ENCODE measurements around the gene MAP3K15.
A peak's percentile ranks its signal among the peaks of the same experiment; 100 is the strongest.

MAP3K15 gene

DNA sequence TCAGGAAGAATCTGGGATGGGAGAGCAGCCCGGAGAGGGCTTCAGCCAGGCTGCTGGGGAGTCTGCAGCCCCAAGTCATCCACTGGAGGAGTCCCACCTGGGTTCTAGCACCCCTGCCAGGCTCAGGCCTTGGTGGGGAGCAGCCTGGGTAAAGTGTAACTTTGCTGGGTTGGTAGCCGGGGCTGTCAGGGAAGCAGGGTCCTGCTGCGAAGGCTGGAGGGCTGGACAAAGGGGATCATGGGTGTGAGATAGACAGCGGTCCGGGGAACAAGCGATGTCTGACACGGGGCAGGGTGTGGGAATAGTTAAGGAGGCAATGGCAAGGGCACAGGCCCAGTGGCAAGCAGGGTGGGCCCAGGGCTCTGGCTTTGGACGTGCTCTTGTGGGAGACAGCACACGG, 134.0 kb downstream of the MAP3K15 start:
- no peak for DNase-seq (ENCODE audit: extremely low spot score)
- POLR2A ChIA-PET, result no interaction called here
- CTCF ChIA-PET, result interaction anchor here (3.0 to 3.2 kb wide), 2 partner anchors 9 to 687 kb away, joined by 9 to 21 read pairs; no protein-coding TSS in a partner anchor
- TF ChIP-seq, protein P1, sequence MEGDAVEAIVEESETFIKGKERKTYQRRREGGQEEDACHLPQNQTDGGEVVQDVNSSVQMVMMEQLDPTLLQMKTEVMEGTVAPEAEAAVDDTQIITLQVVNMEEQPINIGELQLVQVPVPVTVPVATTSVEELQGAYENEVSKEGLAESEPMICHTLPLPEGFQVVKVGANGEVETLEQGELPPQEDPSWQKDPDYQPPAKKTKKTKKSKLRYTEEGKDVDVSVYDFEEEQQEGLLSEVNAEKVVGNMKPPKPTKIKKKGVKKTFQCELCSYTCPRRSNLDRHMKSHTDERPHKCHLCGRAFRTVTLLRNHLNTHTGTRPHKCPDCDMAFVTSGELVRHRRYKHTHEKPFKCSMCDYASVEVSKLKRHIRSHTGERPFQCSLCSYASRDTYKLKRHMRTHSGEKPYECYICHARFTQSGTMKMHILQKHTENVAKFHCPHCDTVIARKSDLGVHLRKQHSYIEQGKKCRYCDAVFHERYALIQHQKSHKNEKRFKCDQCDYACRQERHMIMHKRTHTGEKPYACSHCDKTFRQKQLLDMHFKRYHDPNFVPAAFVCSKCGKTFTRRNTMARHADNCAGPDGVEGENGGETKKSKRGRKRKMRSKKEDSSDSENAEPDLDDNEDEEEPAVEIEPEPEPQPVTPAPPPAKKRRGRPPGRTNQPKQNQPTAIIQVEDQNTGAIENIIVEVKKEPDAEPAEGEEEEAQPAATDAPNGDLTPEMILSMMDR (IDR thresholded peaks at IDR 0.05; ENCODE audit: control extremely low read depth, extremely low read depth, low read depth, missing control alignments), result no peak

DNA sequence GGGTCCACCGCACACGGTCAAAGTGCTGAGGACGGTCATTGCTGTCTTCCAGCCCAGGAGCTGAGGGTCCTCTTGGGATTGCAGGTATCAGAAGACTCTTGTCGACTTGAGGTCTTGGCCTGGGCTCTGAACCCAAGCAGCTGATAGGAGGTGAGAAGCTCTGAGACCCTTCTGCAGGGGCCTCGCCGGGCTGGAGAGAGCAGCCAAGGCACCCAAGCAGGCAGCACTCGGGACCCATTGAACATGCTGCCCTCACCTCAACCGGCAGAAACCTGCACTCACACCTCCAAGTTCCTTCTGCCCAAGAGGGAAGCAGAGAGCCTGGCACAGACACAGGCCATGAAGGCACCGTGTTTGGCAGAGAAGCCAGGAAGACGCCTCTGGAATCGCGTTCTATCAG, 137.5 kb downstream of the MAP3K15 start:
- POLR2A ChIA-PET, result no interaction called here
- TF ChIP-seq, protein P1 (IDR thresholded peaks at IDR 0.05; ENCODE audit: control extremely low read depth, extremely low read depth, low read depth, missing control alignments), result no peak
- CTCF ChIA-PET, result no interaction called here
- no peak for DNase-seq (ENCODE audit: extremely low spot score)

DNA sequence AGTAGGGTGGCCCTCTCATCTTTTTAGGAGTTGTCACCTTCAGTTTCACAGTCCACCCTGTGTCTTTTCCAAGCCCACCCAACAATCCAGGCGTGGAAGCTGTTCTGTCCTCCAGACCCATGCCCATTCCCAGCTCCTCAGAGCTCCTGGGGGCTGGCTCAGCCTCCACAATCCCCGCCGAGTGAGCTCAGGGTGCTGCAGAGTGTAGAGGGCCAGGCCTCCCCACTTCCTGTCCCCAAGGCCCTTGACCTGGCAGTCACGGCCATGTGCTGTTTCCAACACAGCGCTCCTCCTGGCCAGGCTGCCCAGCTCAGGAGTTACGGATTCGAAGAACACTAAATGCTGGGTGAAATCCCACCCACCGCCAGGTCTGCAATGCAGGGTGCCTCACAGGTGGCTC, 139.8 kb downstream of the MAP3K15 start:
- POLR2A ChIA-PET, result no interaction called here
- CTCF ChIA-PET, result interaction anchor here (1.0 kb wide), 1 partner anchor 616 kb away, joined by 3 read pairs; no protein-coding TSS in a partner anchor

DNA sequence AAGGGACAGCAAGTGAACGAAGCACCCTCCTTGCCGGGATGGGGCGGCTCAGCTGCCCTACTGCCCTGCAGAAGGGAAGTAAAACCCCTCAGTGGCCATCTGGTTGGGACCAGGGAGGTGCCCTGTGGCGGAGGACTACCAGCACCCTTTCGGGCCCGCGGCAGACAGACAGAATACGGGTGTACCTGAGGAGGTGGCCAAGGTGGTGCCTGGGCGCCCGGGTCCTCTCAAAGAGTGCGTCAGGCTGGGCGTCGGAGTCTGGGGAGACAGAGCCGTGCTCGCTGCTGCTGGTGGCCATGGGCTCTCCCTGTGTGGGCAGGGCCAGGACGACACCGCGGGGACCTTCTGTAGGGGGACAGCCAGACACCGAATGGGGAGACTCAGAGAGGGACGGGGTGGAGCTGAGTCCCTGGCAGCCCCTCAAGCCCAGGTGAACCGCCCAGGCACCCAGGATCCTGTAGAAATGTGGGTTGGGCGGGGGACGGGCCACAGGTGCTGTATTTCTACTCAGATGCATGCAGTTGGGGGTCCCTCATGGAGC, 141.9 kb downstream of the MAP3K15 start:
- POLR2A ChIA-PET, result no interaction called here
- CTCF ChIA-PET, result interaction anchor here (3.1 kb wide), 1 partner anchor 9 kb away, joined by 21 read pairs; no protein-coding TSS in a partner anchor
- no peak for DNase-seq (ENCODE audit: extremely low spot score)
- TF ChIP-seq, protein P1 (IDR thresholded peaks at IDR 0.05; ENCODE audit: control extremely low read depth, extremely low read depth, low read depth, missing control alignments), result no peak

More for the DNA sequence above, 139.8 kb downstream of the MAP3K15 start:
- no peak for DNase-seq (ENCODE audit: extremely low spot score)
- TF ChIP-seq, protein P1 (IDR thresholded peaks at IDR 0.05; ENCODE audit: control extremely low read depth, extremely low read depth, low read depth, missing control alignments), result no peak

DNA sequence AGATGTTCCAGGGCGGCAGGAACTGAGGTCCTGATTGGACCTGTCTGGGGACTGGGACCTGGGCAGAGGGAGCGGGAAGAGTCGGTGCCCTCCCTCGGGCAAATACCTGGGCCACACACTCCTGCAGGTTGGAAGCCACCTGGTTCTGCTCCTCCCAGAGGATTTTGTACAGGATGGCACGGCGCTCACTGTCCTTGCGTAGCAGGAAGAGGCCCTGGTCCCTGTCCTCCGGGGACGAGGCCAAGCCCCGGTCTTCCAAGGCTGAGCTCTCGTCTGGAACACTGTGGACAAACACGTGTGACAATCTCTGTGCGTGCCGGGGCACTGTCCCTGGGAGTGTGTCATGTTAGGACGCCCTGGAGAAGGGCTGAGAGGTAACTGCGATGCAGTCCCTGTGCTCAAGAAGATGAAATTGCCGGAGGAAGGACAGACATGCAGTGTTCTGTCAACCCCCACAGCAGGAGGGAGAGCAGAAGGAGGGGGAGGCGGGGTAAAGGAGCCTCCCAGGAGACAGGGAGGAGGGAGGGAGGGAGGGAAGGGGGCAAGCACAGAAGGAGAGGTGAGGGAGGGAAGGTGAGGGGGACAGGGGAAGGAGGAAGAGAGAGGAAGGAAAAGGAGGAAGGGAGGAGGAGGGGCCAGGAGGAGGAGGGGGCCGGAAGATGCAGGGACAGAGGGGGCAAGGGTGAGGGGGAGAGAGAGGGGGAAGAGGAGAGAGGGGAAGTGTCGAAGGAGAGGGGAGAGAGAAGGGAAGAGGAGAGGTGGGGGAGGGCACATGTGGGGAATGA, 142.6 kb downstream of the MAP3K15 start:
- TF ChIP-seq, protein P1 (IDR thresholded peaks at IDR 0.05; ENCODE audit: control extremely low read depth, extremely low read depth, low read depth, missing control alignments), result no peak
- CTCF ChIA-PET, result interaction anchor here (1.1 to 3.1 kb wide), 12 partner anchors 10 to 695 kb away, joined by 3 to 21 read pairs (median 6); no protein-coding TSS in a partner anchor
- POLR2A ChIA-PET, result no interaction called here
- peak; percentile 19 for DNase-seq (ENCODE audit: extremely low spot score)

DNA sequence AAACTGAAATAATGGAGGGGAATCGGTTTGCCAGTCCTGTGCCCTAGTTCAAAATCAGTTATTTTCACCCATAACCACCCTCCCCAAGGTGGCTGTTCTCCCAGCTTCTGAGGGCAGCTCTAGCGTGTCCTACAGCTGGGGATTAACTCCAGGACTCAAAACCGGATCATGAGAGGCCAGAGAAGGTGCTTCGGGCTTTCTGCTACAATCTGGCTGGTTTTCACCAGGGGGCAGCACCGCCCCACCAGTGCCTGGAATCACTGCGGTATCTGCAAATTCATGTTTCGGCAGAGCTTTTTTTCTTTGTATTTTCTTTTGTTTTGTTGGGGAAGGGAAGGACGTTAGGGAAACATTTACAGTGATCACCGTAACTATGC, 143.2 kb downstream of the MAP3K15 start:
- TF ChIP-seq, protein P1 (IDR thresholded peaks at IDR 0.05; ENCODE audit: control extremely low read depth, extremely low read depth, low read depth, missing control alignments), result peak; percentile 71
- ChIA-PET POLR2A (no interaction called here), CTCF (interaction anchor here (0.7 to 3.1 kb wide), 16 partner anchors 9 to 696 kb away, joined by 3 to 21 read pairs (median 4); no protein-coding TSS in a partner anchor)
- peak; percentile 73 for DNase-seq (ENCODE audit: extremely low spot score)

Measured in GM10248 (cell line).